Measurements from ENCODE around the gene MRPS23. TPM values are rescaled to one million over a fixed set of nuclear protein-coding genes. Genes with fewer than 3 reads are reported as not detected.
A peak's percentile ranks its signal among the peaks of the same experiment; 100 is the strongest.

MRPS23 gene
- total RNA-seq, 1 donor from 2014 or later: 16.4 TPM

GRCh38 chr17:57855391-57856035 is 5.7 kb upstream of the MRPS23 start:
- Histone ChIP-seq H3K9me3 (ENCODE audit: low read depth) (no peaks in the 10 kb centered on the region), H3K4me2 (no peak overlapping the region), H4K20me1 (ENCODE audit: low read depth) (peaks cover under 1% of the 10 kb centered on the region), H3K79me2 (ENCODE audit: low read depth) (no peaks in the 10 kb centered on the region), H3K27ac (no peak overlapping the region), H3F3A (ENCODE audit: low read depth) (peaks cover 3% of the 10 kb centered on the region), H3K4me3 (no peak overlapping the region), H3K27me3 (peaks cover 25% of the 10 kb centered on the region), H3K9ac (no peak overlapping the region), H2AFZ (replicated peaks) (no peak overlapping the region), H3K4me1 (peaks cover 4% of the 10 kb centered on the region), H3K36me3 (no peaks in the 10 kb centered on the region)
- no peak for DNase-seq (ENCODE audit: low spot score)
- Mint-ChIP-seq H3K9me3 (no peaks in the 10 kb centered on the region), H3K36me3 (no peaks in the 10 kb centered on the region), H3K4me1 (peaks cover 55% of the 10 kb centered on the region), H3K27ac (peak overlapping the region; percentile 73), H3K27me3 (ENCODE audit: insufficient read depth, low read depth) (peaks cover 14% of the 10 kb centered on the region), H3K4me3 (no peak overlapping the region)
- TF ChIP-seq, protein P1, sequence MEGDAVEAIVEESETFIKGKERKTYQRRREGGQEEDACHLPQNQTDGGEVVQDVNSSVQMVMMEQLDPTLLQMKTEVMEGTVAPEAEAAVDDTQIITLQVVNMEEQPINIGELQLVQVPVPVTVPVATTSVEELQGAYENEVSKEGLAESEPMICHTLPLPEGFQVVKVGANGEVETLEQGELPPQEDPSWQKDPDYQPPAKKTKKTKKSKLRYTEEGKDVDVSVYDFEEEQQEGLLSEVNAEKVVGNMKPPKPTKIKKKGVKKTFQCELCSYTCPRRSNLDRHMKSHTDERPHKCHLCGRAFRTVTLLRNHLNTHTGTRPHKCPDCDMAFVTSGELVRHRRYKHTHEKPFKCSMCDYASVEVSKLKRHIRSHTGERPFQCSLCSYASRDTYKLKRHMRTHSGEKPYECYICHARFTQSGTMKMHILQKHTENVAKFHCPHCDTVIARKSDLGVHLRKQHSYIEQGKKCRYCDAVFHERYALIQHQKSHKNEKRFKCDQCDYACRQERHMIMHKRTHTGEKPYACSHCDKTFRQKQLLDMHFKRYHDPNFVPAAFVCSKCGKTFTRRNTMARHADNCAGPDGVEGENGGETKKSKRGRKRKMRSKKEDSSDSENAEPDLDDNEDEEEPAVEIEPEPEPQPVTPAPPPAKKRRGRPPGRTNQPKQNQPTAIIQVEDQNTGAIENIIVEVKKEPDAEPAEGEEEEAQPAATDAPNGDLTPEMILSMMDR (IDR thresholded peaks at IDR 0.05): no peak
- TF ChIP-seq EZH2phosphoT487 (IDR thresholded peaks at IDR 0.05) (no peak), EZH2 (IDR thresholded peaks at IDR 0.05) (no peak)

- Histone ChIP-seq H3K4me2 (no peak overlapping the region), H3F3A (ENCODE audit: low read depth) (no peaks in the 10 kb centered on the region), H3K4me3 (no peak overlapping the region), H3K9ac (no peak overlapping the region), H2AFZ (replicated peaks) (no peak overlapping the region), H3K27me3 (peaks cover 7% of the 10 kb centered on the region), H3K79me2 (ENCODE audit: low read depth) (peaks cover 12% of the 10 kb centered on the region), H4K20me1 (ENCODE audit: low read depth) (no peaks in the 10 kb centered on the region), H3K36me3 (no peaks in the 10 kb centered on the region), H3K4me1 (peaks cover 4% of the 10 kb centered on the region), H3K27ac (no peak overlapping the region), H3K9me3 (ENCODE audit: low read depth) (no peaks in the 10 kb centered on the region)
- TF ChIP-seq, protein P1 (IDR thresholded peaks at IDR 0.05): no peak
- TF ChIP-seq EZH2 (IDR thresholded peaks at IDR 0.05) (no peak), EZH2phosphoT487 (IDR thresholded peaks at IDR 0.05) (no peak)
- H3K4me3 Mint-ChIP-seq: no peak overlapping the region
- DNase-seq (ENCODE audit: low spot score): no peak
- no peaks in the 10 kb centered on the region for H3K9me3 Mint-ChIP-seq
- H3K27me3 Mint-ChIP-seq (ENCODE audit: insufficient read depth, low read depth): peaks cover 19% of the 10 kb centered on the region
- no peak overlapping the region for H3K27ac Mint-ChIP-seq
- H3K36me3 Mint-ChIP-seq: no peaks in the 10 kb centered on the region
- peaks cover 56% of the 10 kb centered on the region for H3K4me1 Mint-ChIP-seq
Observed at GRCh38 chr17:57853695-57854094, 3.9 kb upstream of the MRPS23 start.

- TF ChIP-seq EZH2 (IDR thresholded peaks at IDR 0.05): no peak
- no peak for TF ChIP-seq EZH2phosphoT487 (IDR thresholded peaks at IDR 0.05)
- TF ChIP-seq, protein P1 (IDR thresholded peaks at IDR 0.05): no peak
- DNase-seq (ENCODE audit: low spot score): no peak
- Histone ChIP-seq H2AFZ (replicated peaks) (no peak overlapping the region), H3K4me1 (peaks cover 4% of the 10 kb centered on the region), H3K79me2 (ENCODE audit: low read depth) (peaks cover 19% of the 10 kb centered on the region), H3K4me3 (no peak overlapping the region), H3K27me3 (no peaks in the 10 kb centered on the region), H3K36me3 (no peaks in the 10 kb centered on the region), H3K4me2 (no peak overlapping the region), H4K20me1 (ENCODE audit: low read depth) (no peaks in the 10 kb centered on the region), H3K27ac (no peak overlapping the region), H3K9ac (no peak overlapping the region), H3F3A (ENCODE audit: low read depth) (no peaks in the 10 kb centered on the region), H3K9me3 (ENCODE audit: low read depth) (no peaks in the 10 kb centered on the region)
- Mint-ChIP-seq H3K4me3 (no peak overlapping the region), H3K27me3 (ENCODE audit: insufficient read depth, low read depth) (peaks cover 19% of the 10 kb centered on the region), H3K9me3 (no peaks in the 10 kb centered on the region), H3K4me1 (peaks cover 49% of the 10 kb centered on the region), H3K27ac (no peak overlapping the region), H3K36me3 (no peaks in the 10 kb centered on the region)
Observed at GRCh38 chr17:57852955-57853328, 3.1 kb upstream of the MRPS23 start.

All from neural progenitor cell (in vitro differentiated cells).